Thyroid gland (tissue), 4 donors: ENCODE measurements around the gene CCAR1.

ENCODE experiments used
- POLR2A ChIP-seq, 2 donors: fragments of 450-650 bp; IDR thresholded peaks; one replicate each; pipeline ENCODE4 v1.6.1; 2017; ENCODE audit warnings: antibody characterized with exemption in 2 of 2, mild to moderate bottlenecking in 2 of 2, moderate library complexity in 1 of 2
- TF ChIP-seq, protein P1 (sequence below), 6 experiments: fragments of 200-600 bp in 3 of 6; fragments of 450-650 bp in 3 of 6; sonication (generic) in 3 of 6; IDR thresholded peaks; one replicate each; pipeline ENCODE4 v1.5.1; 2016 to 2019; ENCODE audit warnings: antibody characterized with exemption in 6 of 6, mild to moderate bottlenecking in 2 of 6, inconsistent platforms in 1 of 6, moderate library complexity in 1 of 6

DNA sequence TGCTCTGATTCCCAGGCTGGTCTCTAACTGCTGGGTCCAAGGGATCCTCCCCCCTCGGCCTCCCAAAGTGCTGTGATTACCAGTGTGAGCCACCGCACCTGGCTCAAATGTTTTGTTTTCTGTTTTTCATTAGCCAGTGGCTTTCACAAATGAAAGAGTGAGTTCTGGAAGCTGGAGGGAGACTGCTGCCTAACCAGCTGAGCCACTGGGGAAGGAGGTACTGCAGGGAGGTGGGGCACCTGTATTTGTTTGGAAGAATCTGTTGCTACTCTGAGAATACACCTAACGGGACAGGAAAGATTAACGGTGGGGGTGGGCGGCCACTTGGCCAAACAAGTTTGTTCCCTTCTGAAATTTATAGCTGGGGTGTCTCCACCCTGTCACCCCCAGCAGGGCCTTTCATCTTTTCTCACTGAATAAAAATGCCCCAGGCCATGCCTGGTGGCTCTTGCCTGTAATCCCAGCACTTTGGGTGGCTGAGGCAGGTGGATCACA, 111.0 kb downstream of the CCAR1 start:
- no peak for TF ChIP-seq POLR2A (IDR thresholded peaks at IDR 0.05)
- TF ChIP-seq, protein P1, sequence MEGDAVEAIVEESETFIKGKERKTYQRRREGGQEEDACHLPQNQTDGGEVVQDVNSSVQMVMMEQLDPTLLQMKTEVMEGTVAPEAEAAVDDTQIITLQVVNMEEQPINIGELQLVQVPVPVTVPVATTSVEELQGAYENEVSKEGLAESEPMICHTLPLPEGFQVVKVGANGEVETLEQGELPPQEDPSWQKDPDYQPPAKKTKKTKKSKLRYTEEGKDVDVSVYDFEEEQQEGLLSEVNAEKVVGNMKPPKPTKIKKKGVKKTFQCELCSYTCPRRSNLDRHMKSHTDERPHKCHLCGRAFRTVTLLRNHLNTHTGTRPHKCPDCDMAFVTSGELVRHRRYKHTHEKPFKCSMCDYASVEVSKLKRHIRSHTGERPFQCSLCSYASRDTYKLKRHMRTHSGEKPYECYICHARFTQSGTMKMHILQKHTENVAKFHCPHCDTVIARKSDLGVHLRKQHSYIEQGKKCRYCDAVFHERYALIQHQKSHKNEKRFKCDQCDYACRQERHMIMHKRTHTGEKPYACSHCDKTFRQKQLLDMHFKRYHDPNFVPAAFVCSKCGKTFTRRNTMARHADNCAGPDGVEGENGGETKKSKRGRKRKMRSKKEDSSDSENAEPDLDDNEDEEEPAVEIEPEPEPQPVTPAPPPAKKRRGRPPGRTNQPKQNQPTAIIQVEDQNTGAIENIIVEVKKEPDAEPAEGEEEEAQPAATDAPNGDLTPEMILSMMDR (IDR thresholded peaks at IDR 0.05) = no peak
